ENCODE measurements around the gene KCTD7.

DNA sequence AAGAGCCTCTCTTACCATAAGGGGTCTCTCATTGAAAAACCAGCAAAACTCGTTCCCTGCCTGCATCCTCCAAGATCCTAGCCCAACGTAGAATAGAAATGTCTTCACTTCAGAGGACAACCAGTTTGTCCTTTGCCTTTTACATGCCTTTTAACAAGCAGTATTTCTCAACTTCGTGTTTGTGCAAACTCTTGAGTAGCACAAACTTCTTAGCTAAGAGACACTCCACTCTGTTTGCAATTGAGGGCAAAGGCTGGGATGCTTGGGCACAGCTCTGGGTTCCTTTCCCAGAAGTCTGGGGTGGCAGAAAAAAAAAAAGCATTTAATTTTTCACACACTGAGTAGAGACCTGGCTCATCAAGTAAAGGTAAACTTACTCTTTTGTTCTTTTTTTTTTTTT is 19.5 kb upstream of the KCTD7 start:
- TF ChIP-seq SP1 (IDR thresholded peaks at IDR 0.05) (no peak), CTBP1 (IDR thresholded peaks at IDR 0.05; ENCODE audit: borderline replicate concordance) (no peak), FOXK2 (IDR thresholded peaks at IDR 0.05) (no peak), ARNT (IDR thresholded peaks at IDR 0.05) (no peak), SUZ12 (IDR thresholded peaks at IDR 0.05) (no peak), L3MBTL2 (conservative IDR thresholded peaks at IDR 0.05) (no peak), LEF1 (IDR thresholded peaks at IDR 0.05; ENCODE audit: borderline replicate concordance) (no peak), HDGF (IDR thresholded peaks at IDR 0.05; ENCODE audit: borderline replicate concordance) (no peak)

Data from HEK293T (cell line).